GM12872 (cell line): Measurements from ENCODE around the gene MLXIP.

Experiments
- CTCF ChIP-seq: IDR thresholded peaks from 3 replicates; pipeline ENCODE4 v1.5.1; 2011; ENCODE audit warnings: low read depth, mild to moderate bottlenecking, low read length, moderate library complexity; ENCODE audit not compliant: insufficient read depth

MLXIP gene

GRCh38 chr12:122123051-122123760 is 44.6 kb downstream of the MLXIP start:
- peak; percentile 64 for TF ChIP-seq CTCF

- TF ChIP-seq CTCF = no peak
Observed at GRCh38 chr12:122123761-122124145, 45.2 kb downstream of the MLXIP start.

GRCh38 chr12:122124370-122124769 is 45.8 kb downstream of the MLXIP start:
- no peak for TF ChIP-seq CTCF

GRCh38 chr12:122125452-122126341 is 47.1 kb downstream of the MLXIP start:
- no peak for TF ChIP-seq CTCF

GRCh38 chr12:122126342-122126635 is 47.7 kb downstream of the MLXIP start:
- TF ChIP-seq CTCF = no peak

GRCh38 chr12:122126713-122127597 is 48.4 kb downstream of the MLXIP start:
- 0 out of 3 replicates have a peak, but pooled peaks have one; percentile 2 for TF ChIP-seq CTCF

- TF ChIP-seq CTCF = no peak
Observed at GRCh38 chr12:122127839-122128238, 49.3 kb downstream of the MLXIP start.
